PC-9 (cell line): ENCODE measurements around the gene HERC4. TPM values are rescaled to one million over a fixed set of nuclear protein-coding genes. Genes with fewer than 3 reads are reported as not detected.
A peak's percentile ranks its signal among the peaks of the same experiment; 100 is the strongest.

Source experiments
- BruUV-seq: library from RNA; stranded (reverse); fragments of 400-500 nt; replicated peaks from 2 replicates; lab custom pipeline; 2021; lab: Mats Ljungman, UMichigan
- CTCF ChIA-PET: fragments of 300-600 bp; sonication (Branson Sonifier 250); formaldehyde crosslinking; loops from one replicate; lab custom pipeline; 2022; ENCODE audit warnings: antibody characterized with exemption; lab: Charles Lee
- POLR2A ChIA-PET: fragments of 300-600 bp; sonication (Branson Sonifier 250); formaldehyde crosslinking; loops from one replicate; lab custom pipeline; 2022; ENCODE audit warnings: antibody characterized with exemption; ENCODE audit not compliant: unreplicated experiment; lab: Charles Lee
- DNase-seq, 2 experiments: peaks; one replicate each; pipeline versions ENCODE4 v3.0.0 to v3.0.0-alpha.2; 2015 to 2022; ENCODE audit warnings: mixed read lengths in 1 of 2
- H2AFZ ChIP-seq: fragments of 200-600 bp; sonication (generic); 2 replicates; pipeline ENCODE4 v1.8.1; 2017; ENCODE audit warnings: antibody characterized with exemption
- H3F3A ChIP-seq: fragments of 200-600 bp; sonication (generic); 2 replicates; pipeline ENCODE4 v1.8.1; 2017; ENCODE audit warnings: antibody characterized with exemption, mild to moderate bottlenecking, low read depth; ENCODE audit not compliant: insufficient read depth
- H3K27ac ChIP-seq: fragments of 200-600 bp; sonication (generic); 2 replicates; pipeline ENCODE4 v1.6.1; 2016; ENCODE audit warnings: mixed run types
- H3K27me3 ChIP-seq: fragments of 200-600 bp; sonication (generic); 2 replicates; pipeline ENCODE4 v1.6.1; 2016; ENCODE audit warnings: low read depth, mixed run types; ENCODE audit not compliant: insufficient read depth
- H3K36me3 ChIP-seq: fragments of 200-600 bp; sonication (generic); 2 replicates; pipeline ENCODE4 v1.6.1; 2016; ENCODE audit warnings: low read depth, mixed run types
- H3K4me1 ChIP-seq: fragments of 200-600 bp; sonication (generic); replicated peaks from 2 replicates; pipeline ENCODE4 v1.6.1; 2016; ENCODE audit warnings: mixed run types; ENCODE audit not compliant: insufficient read depth
- H3K4me2 ChIP-seq: fragments of 200-600 bp; sonication (generic); 2 replicates; pipeline ENCODE4 v1.6.1; 2017; ENCODE audit warnings: mixed run types
- H3K4me3 ChIP-seq: fragments of 200-600 bp; sonication (generic); 2 replicates; pipeline ENCODE4 v1.6.1; 2016; ENCODE audit warnings: mixed run types
- H3K79me2 ChIP-seq: fragments of 200-600 bp; sonication (generic); 2 replicates; pipeline ENCODE4 v1.6.1; 2017; ENCODE audit warnings: low read depth, mixed run types
- H3K9me2 ChIP-seq: fragments of 200-600 bp; sonication (generic); 2 replicates; pipeline ENCODE4 v1.8.1; 2017; ENCODE audit warnings: mild to moderate bottlenecking; ENCODE audit not compliant: insufficient read depth
- H3K9me3 ChIP-seq: fragments of 200-600 bp; sonication (generic); 2 replicates; pipeline ENCODE4 v1.8.1; 2016; ENCODE audit warnings: low read depth; ENCODE audit not compliant: insufficient read depth
- H4K20me1 ChIP-seq: fragments of 200-600 bp; sonication (generic); 2 replicates; pipeline ENCODE4 v1.8.1; 2017; ENCODE audit not compliant: insufficient read depth
- EZH2 ChIP-seq: fragments of 200-600 bp; sonication (generic); IDR thresholded peaks from 2 replicates; pipeline ENCODE4 v1.8.0; 2017; ENCODE audit warnings: antibody characterized with exemption, low read depth
- intact Hi-C: fragments of 100-400 bp; cut with micrococcal nuclease; formaldehyde crosslinking; loops from one replicate; pipeline ENCODE4 v1.10.0; 2022; ENCODE audit not compliant: unreplicated experiment
- total RNA-seq: library from RNA; stranded (reverse); gene quantifications from 2 replicates; pipeline ENCODE4 v1.2.3, GENCODE V29; 2021
- TF ChIP-seq, protein P1 (sequence below): fragments of 200-600 bp; sonication (generic); conservative IDR thresholded peaks from 2 replicates; pipeline ENCODE4 v1.6.1; 2017; ENCODE audit warnings: mixed run types, antibody characterized with exemption, mild to moderate bottlenecking, moderate library complexity

HERC4 gene
- total RNA-seq, 1 experiment from 2014 or later, result 116 TPM

DNA sequence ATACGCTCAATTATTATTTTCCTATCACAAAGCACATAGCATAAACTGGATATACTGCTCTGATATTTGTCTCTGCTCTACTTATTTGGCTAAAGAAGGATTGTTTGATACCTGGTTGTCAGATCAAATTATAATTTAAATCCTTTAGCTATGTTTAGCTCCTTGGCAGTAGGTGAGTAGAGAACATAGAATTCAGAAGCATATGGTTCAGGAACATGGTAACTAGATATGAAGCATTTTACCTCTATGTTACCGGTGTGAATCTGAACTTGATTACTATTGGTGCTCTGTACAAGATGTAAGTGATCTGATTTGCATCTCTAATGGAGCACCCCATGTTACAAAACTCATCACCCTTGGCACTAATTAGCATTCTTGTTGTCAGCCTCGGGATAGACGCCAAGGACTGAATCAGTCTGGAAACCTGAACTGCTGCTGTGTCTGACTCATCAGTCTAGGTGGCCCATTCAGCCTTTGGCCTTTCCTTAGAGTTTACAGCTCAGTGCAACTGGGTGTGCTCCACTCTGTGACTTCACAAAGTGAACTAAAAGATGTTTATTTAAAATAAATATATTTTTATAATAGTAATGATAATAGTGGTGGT is 21.9 kb upstream of the HERC4 start:
- H3K4me1 ChIP-seq, result peaks cover 73% of the 10 kb centered on the region
- intact Hi-C loops, result loop anchor here (1.0 kb wide), 3 partner anchors 22 to 56 kb away; partner anchors contain the start of gene HERC4
- CTCF ChIA-PET, result interaction anchor here (0.5 to 0.6 kb wide), 4 partner anchors 9 to 14 kb away, joined by 3 to 5 read pairs (median 4); no protein-coding TSS in a partner anchor

DNA sequence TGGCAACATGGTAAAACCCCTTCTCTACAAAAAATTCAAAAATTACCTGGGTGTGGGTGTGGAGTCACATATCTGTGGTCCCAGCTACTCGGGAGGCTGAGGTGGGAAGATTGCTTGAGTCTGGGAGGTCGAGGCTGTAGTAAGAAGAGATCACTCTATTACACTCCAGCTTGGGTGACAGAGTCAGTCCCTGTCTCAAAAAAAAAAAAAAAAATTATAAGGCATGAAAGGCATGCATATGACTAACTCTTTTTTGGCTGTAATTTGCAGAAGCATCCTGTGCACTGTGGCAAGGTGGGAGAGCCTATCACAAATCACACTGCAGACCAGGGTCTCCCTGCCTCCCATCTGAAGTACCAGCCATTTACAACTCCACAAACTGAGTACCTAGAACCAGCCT is 20.1 kb upstream of the HERC4 start:
- Histone ChIP-seq H3F3A (peaks cover 56% of the 10 kb centered on the region), H3K9me2 (no peaks in the 10 kb centered on the region), H3K79me2 (peaks cover 84% of the 10 kb centered on the region), H3K36me3 (peaks cover 52% of the 10 kb centered on the region), H3K4me2 (peak overlapping the region; percentile 84), H3K27me3 (no peaks in the 10 kb centered on the region), H3K27ac (peak overlapping the region; percentile 100), H4K20me1 (no peaks in the 10 kb centered on the region), H2AFZ (no peak overlapping the region), H3K9me3 (no peaks in the 10 kb centered on the region), H3K4me1 (peaks cover 91% of the 10 kb centered on the region), H3K4me3 (peak overlapping the region; percentile 52)
- TF ChIP-seq EZH2, result no peak
- TF ChIP-seq, protein P1, sequence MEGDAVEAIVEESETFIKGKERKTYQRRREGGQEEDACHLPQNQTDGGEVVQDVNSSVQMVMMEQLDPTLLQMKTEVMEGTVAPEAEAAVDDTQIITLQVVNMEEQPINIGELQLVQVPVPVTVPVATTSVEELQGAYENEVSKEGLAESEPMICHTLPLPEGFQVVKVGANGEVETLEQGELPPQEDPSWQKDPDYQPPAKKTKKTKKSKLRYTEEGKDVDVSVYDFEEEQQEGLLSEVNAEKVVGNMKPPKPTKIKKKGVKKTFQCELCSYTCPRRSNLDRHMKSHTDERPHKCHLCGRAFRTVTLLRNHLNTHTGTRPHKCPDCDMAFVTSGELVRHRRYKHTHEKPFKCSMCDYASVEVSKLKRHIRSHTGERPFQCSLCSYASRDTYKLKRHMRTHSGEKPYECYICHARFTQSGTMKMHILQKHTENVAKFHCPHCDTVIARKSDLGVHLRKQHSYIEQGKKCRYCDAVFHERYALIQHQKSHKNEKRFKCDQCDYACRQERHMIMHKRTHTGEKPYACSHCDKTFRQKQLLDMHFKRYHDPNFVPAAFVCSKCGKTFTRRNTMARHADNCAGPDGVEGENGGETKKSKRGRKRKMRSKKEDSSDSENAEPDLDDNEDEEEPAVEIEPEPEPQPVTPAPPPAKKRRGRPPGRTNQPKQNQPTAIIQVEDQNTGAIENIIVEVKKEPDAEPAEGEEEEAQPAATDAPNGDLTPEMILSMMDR, result no peak
- BruUV-seq, result no TSS peak
- POLR2A ChIA-PET, result interaction anchor here (0.6 to 0.7 kb wide), 3 partner anchors 11 to 236 kb away, joined by 3 to 30 read pairs (median 4); no protein-coding TSS in a partner anchor
- intact Hi-C loops, result no loop called here
- CTCF ChIA-PET, result no interaction called here
- DNase-seq, result peak; percentile 49 to 88

More for the DNA sequence above, 21.9 kb upstream of the HERC4 start:
- H3F3A ChIP-seq, result peaks cover 66% of the 10 kb centered on the region
- no peaks in the 10 kb centered on the region for H3K9me3 ChIP-seq
- H3K79me2 ChIP-seq, result peaks cover 81% of the 10 kb centered on the region
- H3K4me3 ChIP-seq, result peak overlapping the region; percentile 2; the same call in 1 of the 2 replicates
- H3K27ac ChIP-seq, result peak overlapping the region; percentile 100
- H4K20me1 ChIP-seq, result no peaks in the 10 kb centered on the region
- peak overlapping the region; percentile 84 for H3K4me2 ChIP-seq
- H3K9me2 ChIP-seq, result no peaks in the 10 kb centered on the region
- no peaks in the 10 kb centered on the region for H3K27me3 ChIP-seq
- TF ChIP-seq, protein P1, result no peak
- no peak for TF ChIP-seq EZH2
- POLR2A ChIA-PET, result interaction anchor here (0.5 to 1.0 kb wide), 10 partner anchors 9 to 236 kb away, joined by 3 to 20 read pairs (median 4); partner anchors contain the start of gene PBLD
- no peak overlapping the region for H2AFZ ChIP-seq
- peak; percentile 80 to 95 for DNase-seq
- BruUV-seq, result no TSS peak
- H3K36me3 ChIP-seq, result peaks cover 71% of the 10 kb centered on the region

DNA sequence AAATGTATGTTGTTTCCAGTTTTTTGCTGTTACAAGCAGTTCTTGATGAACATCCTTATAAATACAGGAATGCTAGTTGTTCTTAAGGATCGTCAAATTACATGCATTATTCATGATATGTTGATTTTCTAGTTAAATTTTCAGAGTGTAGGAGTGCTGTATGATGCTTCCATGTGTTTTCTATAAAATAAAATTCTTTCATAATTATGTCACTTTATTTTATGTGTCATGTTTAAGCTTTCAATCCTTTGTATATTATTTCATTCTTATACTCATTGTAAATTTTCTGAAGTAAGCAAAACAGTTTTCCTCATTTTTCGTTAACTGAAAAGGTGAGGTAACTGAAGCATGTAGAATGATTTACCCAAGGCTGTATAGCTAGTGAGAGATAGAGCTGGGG is 17.4 kb upstream of the HERC4 start:
- no peak overlapping the region for H2AFZ ChIP-seq
- H3K27me3 ChIP-seq, result no peaks in the 10 kb centered on the region
- H3F3A ChIP-seq, result peaks cover 72% of the 10 kb centered on the region
- no peaks in the 10 kb centered on the region for H3K9me3 ChIP-seq
- no peak for TF ChIP-seq EZH2
- TF ChIP-seq, protein P1, result no peak
- CTCF ChIA-PET, result interaction anchor here (0.7 kb wide), 1 partner anchor 27 kb away, joined by 3 read pairs; no protein-coding TSS in a partner anchor
- H3K36me3 ChIP-seq, result peaks cover 31% of the 10 kb centered on the region
- no peak for DNase-seq
- peaks cover 81% of the 10 kb centered on the region for H3K79me2 ChIP-seq
- H3K4me3 ChIP-seq, result peak overlapping the region; percentile 13; the same call in 1 of the 2 replicates
- H3K27ac ChIP-seq, result peak overlapping the region; percentile 100
- H3K4me2 ChIP-seq, result peak overlapping the region; percentile 91
- no peaks in the 10 kb centered on the region for H3K9me2 ChIP-seq
- intact Hi-C loops, result no loop called here
- no TSS peak for BruUV-seq
- peaks cover 85% of the 10 kb centered on the region for H3K4me1 ChIP-seq
- H4K20me1 ChIP-seq, result no peaks in the 10 kb centered on the region
- POLR2A ChIA-PET, result interaction anchor here (0.6 to 0.7 kb wide), 2 partner anchors 65 to 314 kb away, joined by 4 to 15 read pairs; no protein-coding TSS in a partner anchor
